Tibial artery (tissue), 4 donors: ENCODE data around the gene LANCL1.
"Not testable (repeated sequence)": the region's sequence is repeated elsewhere in the genome, so short reads cannot be mapped to it uniquely, and the experiment has no call there.

ENCODE experiments used
- DNase-seq, 2 donors: peaks; one replicate each; pipeline ENCODE4 v3.0.0-alpha.2; 2019
- H3K27ac ChIP-seq, 2 donors: fragments of 200-600 bp; sonication (generic) in 1 of 2; 1 replicate in 1 of 2; 2 replicates in 1 of 2; pipeline ENCODE4 v1.5.1; 2018 to 2019; ENCODE audit warnings: mild to moderate bottlenecking in 1 of 2
- H3K27me3 ChIP-seq, 2 donors: fragments of 200-600 bp; sonication (generic) in 1 of 2; one replicate each; pipeline versions ENCODE4 v1.5.1 to v1.6.0; 2016 to 2019
- H3K36me3 ChIP-seq, 3 donors: fragments of 200-600 bp; sonication (generic) in 2 of 3; one replicate each; pipeline ENCODE4 v1.5.1; 2016 to 2019; ENCODE audit warnings: mild to moderate bottlenecking in 2 of 3
- H3K4me1 ChIP-seq, 4 donors: fragments of 200-600 bp; sonication (generic) in 2 of 4; 1 replicate in 3 of 4; 2 replicates in 1 of 4; pipeline ENCODE4 v1.5.1; 2016 to 2019
- H3K4me3 ChIP-seq, 2 donors: fragments of 200-600 bp; sonication (generic) in 1 of 2; 1 replicate in 1 of 2; 2 replicates in 1 of 2; pipeline ENCODE4 v1.5.1; 2018 to 2019; ENCODE audit warnings: mild to moderate bottlenecking in 2 of 2
- H3K9me3 ChIP-seq, 3 donors: fragments of 200-600 bp; sonication (generic) in 1 of 3; one replicate each; pipeline ENCODE4 v1.5.1; 2016 to 2019
- intact Hi-C: fragments of 100-400 bp; cut with DNase I; formaldehyde crosslinking; loops from one replicate; pipeline ENCODE4 v1.15.0; 2023; ENCODE audit warnings: low total_unique reads
- TF ChIP-seq, protein P1 (sequence below), 2 experiments: fragments of 200-600 bp in 1 of 2; fragments of 450-650 bp in 1 of 2; IDR thresholded peaks; one replicate each; pipeline ENCODE4 v1.5.1; 2017 to 2019; ENCODE audit warnings: antibody characterized with exemption in 2 of 2, mild to moderate bottlenecking in 1 of 2, moderate library complexity in 1 of 2

The LANCL1 gene

DNA sequence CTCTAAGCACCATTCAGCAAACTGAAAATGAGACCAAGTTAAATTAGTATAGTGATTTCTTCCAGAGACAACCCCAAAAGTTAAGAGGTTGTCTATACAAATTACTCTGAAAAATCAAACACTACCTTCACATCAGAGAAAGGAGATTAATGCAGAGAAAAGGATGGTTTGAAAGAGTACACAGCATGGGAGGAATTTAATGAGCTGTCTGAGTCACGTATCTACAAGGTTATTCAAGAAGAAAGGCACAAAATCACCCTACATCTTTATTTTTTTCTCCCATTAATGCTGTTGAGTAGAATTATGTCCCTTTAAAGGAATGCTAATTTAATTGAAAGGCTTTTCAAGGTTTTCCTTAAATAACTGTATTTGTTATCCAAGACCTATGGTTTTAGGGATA is 41.1 kb downstream of the LANCL1 start:
- no peak for DNase-seq
- Histone ChIP-seq H3K4me3 (no peak overlapping the region), H3K27ac (no peak overlapping the region), H3K4me1 (no peaks in the 10 kb centered on the region), H3K27me3 (no peaks in the 10 kb centered on the region), H3K36me3 (peaks cover 59 to 97% (median 67%) of the 10 kb centered on the region in 3 donors), H3K9me3 (no peaks in the 10 kb centered on the region)
- TF ChIP-seq, protein P1, sequence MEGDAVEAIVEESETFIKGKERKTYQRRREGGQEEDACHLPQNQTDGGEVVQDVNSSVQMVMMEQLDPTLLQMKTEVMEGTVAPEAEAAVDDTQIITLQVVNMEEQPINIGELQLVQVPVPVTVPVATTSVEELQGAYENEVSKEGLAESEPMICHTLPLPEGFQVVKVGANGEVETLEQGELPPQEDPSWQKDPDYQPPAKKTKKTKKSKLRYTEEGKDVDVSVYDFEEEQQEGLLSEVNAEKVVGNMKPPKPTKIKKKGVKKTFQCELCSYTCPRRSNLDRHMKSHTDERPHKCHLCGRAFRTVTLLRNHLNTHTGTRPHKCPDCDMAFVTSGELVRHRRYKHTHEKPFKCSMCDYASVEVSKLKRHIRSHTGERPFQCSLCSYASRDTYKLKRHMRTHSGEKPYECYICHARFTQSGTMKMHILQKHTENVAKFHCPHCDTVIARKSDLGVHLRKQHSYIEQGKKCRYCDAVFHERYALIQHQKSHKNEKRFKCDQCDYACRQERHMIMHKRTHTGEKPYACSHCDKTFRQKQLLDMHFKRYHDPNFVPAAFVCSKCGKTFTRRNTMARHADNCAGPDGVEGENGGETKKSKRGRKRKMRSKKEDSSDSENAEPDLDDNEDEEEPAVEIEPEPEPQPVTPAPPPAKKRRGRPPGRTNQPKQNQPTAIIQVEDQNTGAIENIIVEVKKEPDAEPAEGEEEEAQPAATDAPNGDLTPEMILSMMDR (IDR thresholded peaks at IDR 0.05), result no peak
- intact Hi-C loops, result no loop called here

DNA sequence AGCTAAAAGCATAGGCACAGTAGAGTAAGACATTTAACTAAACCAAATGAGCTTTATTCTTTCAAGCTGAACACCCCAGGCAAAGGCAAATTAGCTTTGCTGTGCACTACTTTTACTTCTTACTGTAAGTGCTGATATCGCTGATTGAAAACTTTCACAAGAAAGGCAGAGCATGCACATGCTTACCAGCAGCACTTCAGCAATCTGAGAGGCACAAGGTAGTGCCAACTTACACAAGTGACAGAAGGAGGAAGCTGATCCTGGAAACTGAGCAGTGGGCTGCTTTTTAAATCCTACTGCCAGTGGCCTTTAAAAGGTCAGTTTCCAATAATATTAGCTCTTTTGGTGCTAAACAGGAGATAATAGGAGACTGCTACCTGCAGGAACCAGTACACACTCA is 43.9 kb downstream of the LANCL1 start:
- Histone ChIP-seq H3K27ac (no peak overlapping the region), H3K4me1 (no peaks in the 10 kb centered on the region), H3K27me3 (no peaks in the 10 kb centered on the region), H3K36me3 (peaks cover 62 to 94% (median 69%) of the 10 kb centered on the region in 3 donors), H3K4me3 (no peak overlapping the region), H3K9me3 (peaks cover 0 to 5% (median 0%) of the 10 kb centered on the region in 3 donors)
- DNase-seq, result no peak
- TF ChIP-seq, protein P1 (IDR thresholded peaks at IDR 0.05), result no peak
- intact Hi-C loops, result no loop called here

DNA sequence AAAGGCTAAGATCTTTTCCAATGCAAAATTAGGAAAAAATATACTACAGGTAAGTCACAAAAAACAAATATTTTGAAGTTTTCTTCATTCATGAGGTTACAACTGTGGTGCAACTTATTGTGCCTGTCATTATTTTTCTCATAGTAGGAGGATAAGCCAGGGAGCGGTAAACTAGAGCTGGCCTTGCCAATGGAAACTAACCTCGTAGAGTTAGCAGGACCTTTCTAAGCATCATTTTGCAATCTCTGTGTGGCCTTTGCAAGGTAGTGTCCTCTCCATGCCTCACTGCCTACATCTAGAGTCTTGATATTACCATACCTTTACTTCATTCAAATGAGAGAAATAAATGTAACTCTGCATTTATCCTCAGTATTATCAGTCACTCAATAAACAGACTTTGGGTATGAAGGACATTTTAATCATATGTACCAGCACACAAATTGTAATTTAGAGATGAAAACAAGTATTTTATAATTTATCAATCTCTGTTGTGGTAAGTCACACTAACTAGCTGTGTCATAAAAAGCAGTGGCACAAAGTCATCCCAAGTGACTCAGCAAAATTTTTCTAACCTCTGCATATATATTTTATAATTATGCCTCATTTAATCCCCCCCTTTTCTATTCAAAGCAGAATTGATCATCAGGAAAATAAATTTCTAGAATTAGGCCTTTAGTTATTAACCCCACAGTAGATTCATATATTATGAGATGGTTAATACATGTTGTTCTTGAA is 47.0 kb downstream of the LANCL1 start:
- Histone ChIP-seq H3K36me3 (peaks cover 43 to 66% (median 52%) of the 10 kb centered on the region in 3 donors), H3K27me3 (no peaks in the 10 kb centered on the region), H3K4me3 (no peak overlapping the region), H3K9me3 (peaks cover 0 to 23% (median 4%) of the 10 kb centered on the region in 3 donors), H3K27ac (no peak overlapping the region), H3K4me1 (no peaks in the 10 kb centered on the region)
- no peak for DNase-seq
- TF ChIP-seq, protein P1 (IDR thresholded peaks at IDR 0.05), result no peak
- intact Hi-C loops, result no loop called here

DNA sequence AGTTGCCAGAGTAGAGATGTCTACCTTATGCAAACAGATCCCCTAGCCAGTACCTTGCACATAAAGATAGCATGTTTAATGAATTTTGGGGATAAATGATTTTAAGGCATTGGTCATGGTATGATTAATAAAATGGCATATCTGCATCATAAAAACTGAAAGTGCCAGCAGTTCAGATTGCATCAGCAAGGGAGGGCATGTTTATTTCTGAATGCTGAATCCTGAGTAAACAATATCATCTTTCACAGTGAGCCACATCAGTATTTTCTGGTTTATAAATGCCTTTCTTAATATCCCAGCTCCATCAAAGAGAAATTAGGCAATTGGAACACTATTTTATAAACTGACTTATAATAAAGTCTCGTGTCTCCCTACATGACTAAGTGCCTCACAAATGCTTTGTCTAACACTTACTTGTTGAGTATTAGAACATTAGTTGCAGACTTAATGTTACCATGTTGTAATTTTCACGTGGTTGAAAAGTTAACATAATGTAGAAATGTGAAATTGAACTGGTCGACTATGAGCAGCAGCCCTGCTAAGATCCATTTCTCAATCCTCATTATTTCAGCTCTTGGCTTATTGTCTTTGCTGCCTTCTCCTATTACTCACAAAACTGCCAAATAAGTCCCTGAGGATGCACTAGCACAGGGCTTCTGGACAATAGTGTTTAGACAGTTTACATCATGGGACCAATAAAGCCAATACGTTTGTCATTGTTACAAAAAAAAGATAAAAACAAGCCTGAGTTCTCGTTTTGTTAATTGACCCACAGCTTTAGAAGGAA is 48.0 kb downstream of the LANCL1 start:
- Histone ChIP-seq H3K4me1 (no peaks in the 10 kb centered on the region), H3K4me3 (no peak overlapping the region), H3K27ac (no peak overlapping the region), H3K27me3 (no peaks in the 10 kb centered on the region), H3K36me3 (peaks cover 38 to 57% (median 42%) of the 10 kb centered on the region in 3 donors), H3K9me3 (peaks cover 0 to 23% (median 10%) of the 10 kb centered on the region in 3 donors)
- no peak for DNase-seq
- intact Hi-C loops, result no loop called here
- TF ChIP-seq, protein P1 (IDR thresholded peaks at IDR 0.05), result no peak

DNA sequence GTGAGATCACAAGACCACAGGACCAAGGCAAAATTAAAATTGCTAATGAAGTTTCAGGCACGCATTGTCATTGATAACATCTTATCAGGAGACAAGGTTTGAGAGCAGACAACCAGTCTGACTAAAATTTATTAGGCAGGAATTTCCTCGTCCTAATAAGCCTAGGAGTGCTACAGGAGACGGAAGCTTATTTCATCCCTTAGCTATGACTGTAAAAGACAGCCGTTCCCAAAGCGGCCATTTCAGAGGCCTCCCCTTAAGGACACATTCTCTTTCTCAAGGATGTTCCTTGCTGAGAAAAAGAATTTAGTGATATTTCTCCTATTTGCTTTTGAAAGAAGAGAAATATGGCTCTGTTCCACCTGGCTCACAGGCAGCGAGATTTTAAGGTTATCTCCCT is 49.2 kb downstream of the LANCL1 start:
- intact Hi-C loops, H3K4me3 ChIP-seq, DNase-seq, H3K4me1 ChIP-seq, H3K27me3 ChIP-seq, H3K27ac ChIP-seq: not testable (repeated sequence)
- Histone ChIP-seq H3K9me3 (peaks cover 0 to 23% (median 10%) of the 10 kb centered on the region in 3 donors), H3K36me3 (peaks cover 26 to 44% (median 32%) of the 10 kb centered on the region in 3 donors)

DNA sequence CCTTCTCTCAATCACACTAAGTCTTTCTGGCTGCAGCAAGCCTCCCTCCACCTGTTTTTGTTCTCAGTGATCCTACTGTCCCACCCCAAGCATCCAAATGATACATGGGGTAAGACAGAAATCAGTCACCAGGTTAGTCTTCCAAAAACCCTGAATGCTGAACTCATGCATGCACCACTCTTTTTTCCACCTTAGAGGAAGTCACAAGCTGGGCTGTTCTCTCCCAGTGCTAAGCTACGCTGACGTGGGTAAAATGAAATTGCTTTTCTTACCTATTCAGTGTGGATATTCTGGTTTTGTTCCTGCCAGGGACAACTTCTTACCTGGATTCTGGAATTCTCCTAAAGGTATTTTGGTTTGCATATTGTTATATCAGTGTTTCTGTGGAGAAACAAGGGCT is 54.2 kb downstream of the LANCL1 start:
- peaks cover 0 to 15% (median 10%) of the 10 kb centered on the region in 3 donors for H3K9me3 ChIP-seq
- DNase-seq, result no peak
- TF ChIP-seq, protein P1 (IDR thresholded peaks at IDR 0.05), result no peak
- no peak overlapping the region for H3K27ac ChIP-seq
- intact Hi-C loops, result no loop called here
- H3K27me3 ChIP-seq, result no peaks in the 10 kb centered on the region
- H3K4me1 ChIP-seq, result no peaks in the 10 kb centered on the region
- H3K36me3 ChIP-seq, result peaks cover under 1 to 6% (median 3%) of the 10 kb centered on the region in 3 donors
- H3K4me3 ChIP-seq, result no peak overlapping the region
